ENCODE results near the gene THSD7B.

The THSD7B gene

DNA sequence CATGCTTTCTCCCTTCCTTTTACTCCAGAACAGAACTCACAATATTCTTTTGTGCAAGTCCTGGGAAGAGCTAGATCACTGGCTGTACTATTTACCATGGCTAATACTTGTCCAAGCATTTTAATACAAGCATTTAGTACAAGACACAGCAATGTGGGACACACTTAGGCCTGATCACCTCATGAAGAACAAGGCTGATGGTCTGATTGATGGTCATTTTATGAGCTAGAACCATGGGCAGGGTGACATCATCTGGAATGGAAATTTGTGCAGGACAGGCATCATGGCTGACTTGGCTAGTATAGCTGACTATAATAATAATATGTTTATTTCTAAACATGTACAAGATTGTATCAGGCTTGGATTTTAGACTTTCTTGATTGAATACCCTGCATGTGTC is 824.8 kb downstream of the THSD7B start:
- TF ChIP-seq CTCF (IDR thresholded peaks at IDR 0.05; ENCODE audit: borderline replicate concordance, control extremely low read depth, extremely low read depth, insufficient read depth, missing control alignments), result no peak
- in situ Hi-C loops (cut with MboI; ENCODE audit: low sequenced_read_pairs, unreplicated experiment), result no loop called here

DNA sequence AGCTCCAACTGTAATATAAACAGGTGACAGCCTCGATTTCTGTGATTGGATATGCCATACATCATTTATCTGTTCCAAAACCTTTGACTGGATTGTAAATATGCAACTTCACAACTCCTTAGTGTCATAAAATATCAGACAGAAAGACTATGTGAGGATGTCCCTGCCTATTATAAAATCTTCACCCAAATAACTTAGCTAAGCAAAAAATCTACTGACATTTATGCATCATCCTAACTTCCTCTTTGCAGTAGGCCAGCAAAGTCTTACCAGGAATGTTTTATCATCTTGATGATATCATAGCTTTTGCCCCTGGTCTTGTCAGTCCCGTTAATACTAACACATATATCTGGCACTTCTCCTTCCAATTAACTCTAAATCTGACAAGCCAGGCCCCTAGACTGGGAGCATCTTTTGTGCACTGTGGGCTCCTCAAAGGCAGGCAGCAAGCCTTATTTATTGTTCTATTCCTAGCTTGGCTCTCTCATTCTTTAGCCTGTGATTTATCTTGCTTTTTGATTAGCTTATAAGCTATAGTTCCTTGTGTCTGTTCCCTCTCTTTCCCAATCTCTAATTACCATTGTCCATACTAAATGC is 842.5 kb downstream of the THSD7B start:
- in situ Hi-C loops (cut with MboI; ENCODE audit: low sequenced_read_pairs, unreplicated experiment), result no loop called here
- no peak for TF ChIP-seq CTCF (IDR thresholded peaks at IDR 0.05; ENCODE audit: borderline replicate concordance, control extremely low read depth, extremely low read depth, insufficient read depth, missing control alignments)
- no peak for DNase-seq (ENCODE audit: low spot score)

More for the DNA sequence above, 824.8 kb downstream of the THSD7B start:
- no peak for DNase-seq (ENCODE audit: low spot score)

- DNase-seq (ENCODE audit: low spot score), result no peak
- TF ChIP-seq CTCF (IDR thresholded peaks at IDR 0.05; ENCODE audit: borderline replicate concordance, control extremely low read depth, extremely low read depth, insufficient read depth, missing control alignments), result no peak
- in situ Hi-C loops (cut with MboI; ENCODE audit: low sequenced_read_pairs, unreplicated experiment), result no loop called here
These were observed 873.6 kb downstream of the THSD7B start for GRCh38 chr2:137638932-137639331.

DNA sequence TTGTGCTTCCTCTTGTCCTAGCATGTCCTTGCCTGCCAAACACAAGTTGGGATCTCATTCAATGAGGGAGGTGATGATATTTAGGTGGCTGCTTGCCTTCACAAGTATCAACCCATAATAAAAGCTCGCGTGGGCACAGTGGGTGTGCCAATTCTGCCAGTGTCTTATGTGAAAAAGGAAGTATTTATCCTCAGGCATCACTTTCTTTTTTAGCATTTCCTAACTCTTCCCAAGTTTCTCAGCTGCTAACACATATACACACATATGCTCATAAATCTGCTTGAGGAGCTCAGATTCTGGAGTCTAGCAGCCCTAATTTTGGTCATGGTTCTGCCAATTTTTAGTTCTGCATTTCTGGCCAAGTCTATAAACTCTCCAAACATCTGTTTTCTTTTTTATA is 879.4 kb downstream of the THSD7B start:
- DNase-seq (ENCODE audit: low spot score), result no peak
- TF ChIP-seq CTCF (IDR thresholded peaks at IDR 0.05; ENCODE audit: borderline replicate concordance, control extremely low read depth, extremely low read depth, insufficient read depth, missing control alignments), result no peak
- in situ Hi-C loops (cut with MboI; ENCODE audit: low sequenced_read_pairs, unreplicated experiment), result no loop called here

GRCh38 chr2:137654046-137654445 is 888.7 kb downstream of the THSD7B start:
- TF ChIP-seq CTCF (IDR thresholded peaks at IDR 0.05; ENCODE audit: borderline replicate concordance, control extremely low read depth, extremely low read depth, insufficient read depth, missing control alignments), result no peak
- no peak for DNase-seq (ENCODE audit: low spot score)
- in situ Hi-C loops (cut with MboI; ENCODE audit: low sequenced_read_pairs, unreplicated experiment), result no loop called here

GRCh38 chr2:137655814-137656213 is 890.5 kb downstream of the THSD7B start:
- DNase-seq (ENCODE audit: low spot score), result no peak
- no peak for TF ChIP-seq CTCF (IDR thresholded peaks at IDR 0.05; ENCODE audit: borderline replicate concordance, control extremely low read depth, extremely low read depth, insufficient read depth, missing control alignments)
- in situ Hi-C loops (cut with MboI; ENCODE audit: low sequenced_read_pairs, unreplicated experiment), result no loop called here

Measured in GM13976 (cell line).